Measurements from ENCODE around the gene BLM. TPM values are rescaled to one million over a fixed set of nuclear protein-coding genes. Genes with fewer than 3 reads are reported as not detected.

Gene BLM
- total and polyA plus RNA-seq, 2 of the 8 experiments (the other 6 are each of a cell fraction or from before 2014, with no cell fraction given) = 15.2 to 46.7 TPM

DNA sequence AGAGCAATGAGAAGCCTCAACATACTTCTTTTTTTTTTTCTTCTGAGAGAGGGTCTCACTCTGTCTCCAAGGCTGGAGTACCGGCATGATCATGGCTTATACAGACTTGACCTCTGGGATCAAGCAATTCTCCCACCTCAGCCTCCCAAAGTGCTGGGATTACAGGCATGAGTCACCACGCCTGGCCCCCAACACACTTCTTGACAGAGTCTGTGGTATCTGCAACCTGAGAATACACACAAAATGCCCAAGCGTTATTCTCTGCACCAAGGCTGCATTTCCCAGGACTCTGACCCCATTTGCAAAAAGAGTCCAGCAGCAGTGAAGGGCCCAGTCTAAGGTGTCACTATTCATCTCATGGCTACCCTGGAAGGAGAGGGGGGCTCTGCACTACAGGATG, 42.7 kb upstream of the BLM start:
- no peak overlapping the region for H2BK5ac ChIP-seq (ENCODE audit: low read depth, low read length)
- no peaks in the 10 kb centered on the region for H3K79me1 ChIP-seq (ENCODE audit: low read depth, low read length)
- H4K5ac ChIP-seq (ENCODE audit: insufficient read length, low read depth, low read length) = no peak overlapping the region
- no peak overlapping the region for H4K8ac ChIP-seq (ENCODE audit: extremely low read depth, insufficient read depth, low read length)
- no peak overlapping the region for H3K14ac ChIP-seq (ENCODE audit: insufficient read length)
- no peaks in the 10 kb centered on the region for H4K20me1 ChIP-seq (replicated peaks in 1 of 2; ENCODE audit: control insufficient read depth in 1 of 2, insufficient read depth in 2 of 2, low read length in 2 of 2)
- H3K27me3 ChIP-seq (replicated peaks in 1 of 4; ENCODE audit: control insufficient read depth in 3 of 4, extremely low read depth in 1 of 4, insufficient read depth in 3 of 4, low read length in 3 of 4) = no peaks in the 10 kb centered on the region
- H2BK120ac ChIP-seq (replicated peaks; ENCODE audit: low read depth, low read length) = no peak overlapping the region
- H3K4me3 ChIP-seq (ENCODE audit: extremely low read depth in 1 of 4, insufficient read depth in 2 of 4, low read depth in 3 of 4, low read length in 4 of 4) = no peak overlapping the region
- DNase-seq (ENCODE audit: low read depth in 1 of 2, low spot score in 2 of 2) (no peak), FAIRE-seq (no peak)
- H3K36me3 ChIP-seq (ENCODE audit: control insufficient read depth in 2 of 4, insufficient read depth in 4 of 4, low read length in 3 of 4) = no peaks in the 10 kb centered on the region
- 85% methylated on average over 3 of the region's 3 CpGs; no CpG with 5 or more reads in 1 of the 2 experiments for WGBS, 2 experiments (ENCODE audit: extremely low coverage in 1 of 2, insufficient coverage in 1 of 2, insufficient read length in 1 of 2, insufficient replicate concordance in 2 of 2, low coverage in 1 of 2, low lambda C conversion rate in 2 of 2, missing lambda C conversion rate in 1 of 2)
- no peaks in the 10 kb centered on the region for H3K79me2 ChIP-seq (ENCODE audit: control insufficient read depth in 1 of 2, insufficient read depth in 2 of 2, low read length in 2 of 2)
- no peak overlapping the region for H3K9ac ChIP-seq (replicated peaks in 1 of 4; ENCODE audit: extremely low read depth in 1 of 4, low read depth in 3 of 4, low read length in 3 of 4)
- H2AK5ac ChIP-seq (ENCODE audit: low read depth, low read length) = no peak overlapping the region
- no peak overlapping the region for H3K56ac ChIP-seq (replicated peaks; ENCODE audit: insufficient read length, low read depth, low read length)
- H2BK15ac ChIP-seq (ENCODE audit: low read length) = no peak overlapping the region
- no peaks in the 10 kb centered on the region for H3K4me1 ChIP-seq (replicated peaks in 1 of 4; ENCODE audit: control insufficient read depth in 3 of 4, insufficient read depth in 4 of 4, low read length in 3 of 4)
- H2AFZ ChIP-seq (ENCODE audit: low read length) = no peak overlapping the region
- H3K23ac ChIP-seq (ENCODE audit: insufficient read length) = no peak overlapping the region
- no peak overlapping the region for H3K4me2 ChIP-seq (ENCODE audit: insufficient read depth in 1 of 2, low read depth in 2 of 2, low read length in 2 of 2)
- no peak for TF ChIP-seq JUND (IDR thresholded peaks at IDR 0.05; ENCODE audit: low read length)
- no peak for TF ChIP-seq EZH2 (IDR thresholded peaks at IDR 0.05; ENCODE audit: low read depth, low read length, severe bottlenecking)
- TF ChIP-seq CEBPB (IDR thresholded peaks at IDR 0.05; ENCODE audit: low read depth, low read length) = no peak
- TF ChIP-seq SRF (IDR thresholded peaks at IDR 0.05; ENCODE audit: low read depth, low read length) = no peak
- TF ChIP-seq, protein P1, sequence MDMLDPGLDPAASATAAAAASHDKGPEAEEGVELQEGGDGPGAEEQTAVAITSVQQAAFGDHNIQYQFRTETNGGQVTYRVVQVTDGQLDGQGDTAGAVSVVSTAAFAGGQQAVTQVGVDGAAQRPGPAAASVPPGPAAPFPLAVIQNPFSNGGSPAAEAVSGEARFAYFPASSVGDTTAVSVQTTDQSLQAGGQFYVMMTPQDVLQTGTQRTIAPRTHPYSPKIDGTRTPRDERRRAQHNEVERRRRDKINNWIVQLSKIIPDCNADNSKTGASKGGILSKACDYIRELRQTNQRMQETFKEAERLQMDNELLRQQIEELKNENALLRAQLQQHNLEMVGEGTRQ (IDR thresholded peaks at IDR 0.05; ENCODE audit: low read length) = no peak
- no peak for TF ChIP-seq BRCA1 (IDR thresholded peaks at IDR 0.05; ENCODE audit: low read depth, low read length)
- no peak for TF ChIP-seq SP2 (IDR thresholded peaks at IDR 0.05; ENCODE audit: low read length)
- TF ChIP-seq POU5F1 (IDR thresholded peaks at IDR 0.05; ENCODE audit: low read depth, low read length) = no peak
- no peak for TF ChIP-seq SIX5 (IDR thresholded peaks at IDR 0.05; ENCODE audit: low read depth, low read length)
- no peak for TF ChIP-seq NANOG (IDR thresholded peaks at IDR 0.05; ENCODE audit: insufficient read depth, low read depth, low read length, poor library complexity, severe bottlenecking)
- TF ChIP-seq TAF7 (optimal IDR thresholded peaks at IDR 0.05; ENCODE audit: borderline replicate concordance, low read depth, low read length) = no peak
- no peak overlapping the region for H3K27ac ChIP-seq (ENCODE audit: low read depth, low read length)
- CTCF ChIA-PET (ENCODE audit: partially characterized antibody) = no interaction called here
- no peak overlapping the region for H2BK12ac ChIP-seq (ENCODE audit: low read depth, low read length)
- no peak overlapping the region for H3K4ac ChIP-seq (replicated peaks; ENCODE audit: insufficient read length, low read depth, low read length)
- H3K18ac ChIP-seq (ENCODE audit: extremely low read depth, low read length) = no peak overlapping the region
- no peak overlapping the region for H4K91ac ChIP-seq (replicated peaks; ENCODE audit: insufficient read length, low read length)
- no peaks in the 10 kb centered on the region for H3K23me2 ChIP-seq (ENCODE audit: low read depth, low read length)
- no peak overlapping the region for H2BK20ac ChIP-seq (ENCODE audit: low read length)
- no peaks in the 10 kb centered on the region for H3K9me3 ChIP-seq (ENCODE audit: insufficient read depth in 2 of 2, low read depth in 1 of 2, low read length in 1 of 2)
- POLR2A ChIA-PET (ENCODE audit: partially characterized antibody) = no interaction called here

Measured in H1 (cell line).